Renal cortical epithelial cell (primary cell): ENCODE data around the gene CHKA. TPM values are rescaled to one million over a fixed set of nuclear protein-coding genes. Genes with fewer than 3 reads are reported as not detected.

Experiments
- DNase-seq: peaks from one replicate; pipeline ENCODE4 v3.0.0-alpha.2; 2011; ENCODE audit warnings: low read depth
- total RNA-seq: library from RNA; depleted of rRNA; stranded (reverse); fragments of >200 nt; gene quantifications from 2 replicates; pipeline ENCODE4 v1.2.3, GENCODE V29; 2014

Gene CHKA
- total RNA-seq, 1 donor from 2014 or later = 23.6 TPM

- no peak for DNase-seq
Measured at GRCh38 chr11:68074584-68075352, 46.4 kb downstream of the CHKA start.

GRCh38 chr11:68071281-68072048 is 49.7 kb downstream of the CHKA start:
- DNase-seq = no peak

GRCh38 chr11:68067991-68068390 is 53.2 kb downstream of the CHKA start:
- no peak for DNase-seq

GRCh38 chr11:68066742-68067141 is 54.4 kb downstream of the CHKA start:
- no peak for DNase-seq

- DNase-seq = no peak
Measured at GRCh38 chr11:68065841-68066240, 55.3 kb downstream of the CHKA start.

- DNase-seq = no peak
Measured at GRCh38 chr11:68064926-68065325, 56.3 kb downstream of the CHKA start.

- no peak for DNase-seq
Measured at GRCh38 chr11:68061508-68061907, 59.7 kb downstream of the CHKA start.

- DNase-seq = no peak
Measured at GRCh38 chr11:68057807-68058206, 63.4 kb downstream of the CHKA start.

GRCh38 chr11:68056317-68057285 is 64.6 kb downstream of the CHKA start:
- DNase-seq = no peak

- no peak for DNase-seq
Measured at GRCh38 chr11:68053981-68054812, 67.0 kb downstream of the CHKA start.

- DNase-seq = no peak
Measured at GRCh38 chr11:68053117-68053516, 68.1 kb downstream of the CHKA start.

GRCh38 chr11:68052137-68052873 is 68.9 kb downstream of the CHKA start:
- DNase-seq = no peak

- DNase-seq = no peak
Measured at GRCh38 chr11:68051191-68052136, 69.7 kb downstream of the CHKA start.

- DNase-seq = no peak
Measured at GRCh38 chr11:68050371-68050841, 70.8 kb downstream of the CHKA start.

- DNase-seq = no peak
Measured at GRCh38 chr11:68049509-68050370, 71.4 kb downstream of the CHKA start.

- no peak for DNase-seq
Measured at GRCh38 chr11:68048681-68049508, 72.3 kb downstream of the CHKA start.
